NT2/D1 (cell line): Measurements from ENCODE around the gene GADD45B.

ENCODE experiments used
- SUZ12 ChIP-seq: IDR thresholded peaks from 2 replicates; pipeline ENCODE4 v1.6.1; 2011; ENCODE audit not compliant: insufficient read length, insufficient read depth; ENCODE audit errors: extremely low read depth
- YY1 ChIP-seq: IDR thresholded peaks from 2 replicates; pipeline ENCODE4 v1.6.1; 2011; ENCODE audit not compliant: insufficient read length, insufficient read depth
- ZNF274 ChIP-seq: IDR thresholded peaks from 2 replicates; pipeline ENCODE4 v1.6.1; 2011; ENCODE audit warnings: mild to moderate bottlenecking, low read depth, low read length

DNA sequence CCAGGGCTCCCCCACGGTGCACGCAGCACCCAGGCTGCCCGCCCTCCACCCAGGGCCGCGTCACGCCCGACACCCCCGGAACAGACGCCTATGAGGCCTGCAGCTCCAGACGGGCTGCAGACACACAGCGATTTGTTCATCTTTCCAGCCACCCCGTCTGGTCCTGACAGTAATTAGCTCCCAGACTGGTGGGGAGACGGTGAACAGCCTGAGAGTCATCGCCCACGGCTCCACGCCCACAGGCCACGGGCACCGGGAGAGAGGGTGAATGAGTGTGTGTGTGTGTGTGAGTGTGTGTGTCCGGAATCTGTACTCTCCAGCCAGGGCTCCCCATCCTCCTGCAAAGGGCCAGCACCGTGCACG lies 18.1 kb downstream of the GADD45B start:
- TF ChIP-seq ZNF274 (no peak), YY1 (no peak), SUZ12 (no peak)
